GM15510 (cell line): ENCODE measurements around the gene USP36.

Experiments used
- POLR2A ChIP-seq: IDR thresholded peaks from 3 replicates; pipeline ENCODE4 v1.6.1; 2011; ENCODE audit warnings: borderline replicate concordance; ENCODE audit not compliant: insufficient read length; ENCODE audit errors: extremely low read depth

USP36 gene

DNA sequence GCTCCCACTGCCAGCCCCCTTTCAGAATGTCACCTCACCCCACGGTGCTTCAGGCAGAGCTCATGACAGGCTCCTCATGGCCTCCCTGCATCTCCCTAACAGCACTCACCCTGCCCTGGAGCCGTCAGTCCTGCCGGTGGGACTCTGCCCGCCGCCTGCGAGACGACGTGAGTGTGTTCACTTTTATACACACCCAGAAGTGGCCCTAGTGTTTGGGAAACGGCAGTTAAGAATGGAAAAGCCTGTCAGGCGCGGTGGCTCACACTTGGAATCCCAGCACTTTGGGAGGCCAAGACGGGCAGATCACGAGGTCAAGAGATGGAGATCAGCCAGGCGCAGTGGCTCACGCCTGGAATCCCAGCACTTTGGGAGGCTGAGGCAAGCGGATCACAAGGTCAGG lies 46.2 kb downstream of the USP36 start:
- no peak for TF ChIP-seq POLR2A

- TF ChIP-seq POLR2A = no peak
These were observed 46.6 kb downstream of the USP36 start for GRCh38 chr17:78793968-78794367.

DNA sequence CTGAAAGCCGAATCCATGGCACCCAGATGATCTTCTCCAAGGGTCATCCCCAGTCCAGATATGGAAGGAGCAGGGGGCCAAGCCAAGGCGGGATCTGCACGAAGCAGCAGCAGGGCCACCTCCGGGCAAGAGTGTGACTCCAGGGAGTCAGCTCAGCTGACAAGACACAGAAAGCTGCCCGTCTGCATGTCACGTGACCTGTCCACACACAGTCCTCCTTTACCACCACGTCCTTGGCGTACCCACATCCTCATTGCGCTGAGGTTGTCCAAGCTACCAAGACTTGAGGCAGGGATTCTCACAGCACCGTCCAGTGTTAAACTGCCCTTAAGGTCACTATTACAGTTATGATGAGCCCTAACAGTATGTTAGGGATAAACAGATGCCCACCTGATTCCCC lies 47.2 kb downstream of the USP36 start:
- TF ChIP-seq POLR2A = no peak

DNA sequence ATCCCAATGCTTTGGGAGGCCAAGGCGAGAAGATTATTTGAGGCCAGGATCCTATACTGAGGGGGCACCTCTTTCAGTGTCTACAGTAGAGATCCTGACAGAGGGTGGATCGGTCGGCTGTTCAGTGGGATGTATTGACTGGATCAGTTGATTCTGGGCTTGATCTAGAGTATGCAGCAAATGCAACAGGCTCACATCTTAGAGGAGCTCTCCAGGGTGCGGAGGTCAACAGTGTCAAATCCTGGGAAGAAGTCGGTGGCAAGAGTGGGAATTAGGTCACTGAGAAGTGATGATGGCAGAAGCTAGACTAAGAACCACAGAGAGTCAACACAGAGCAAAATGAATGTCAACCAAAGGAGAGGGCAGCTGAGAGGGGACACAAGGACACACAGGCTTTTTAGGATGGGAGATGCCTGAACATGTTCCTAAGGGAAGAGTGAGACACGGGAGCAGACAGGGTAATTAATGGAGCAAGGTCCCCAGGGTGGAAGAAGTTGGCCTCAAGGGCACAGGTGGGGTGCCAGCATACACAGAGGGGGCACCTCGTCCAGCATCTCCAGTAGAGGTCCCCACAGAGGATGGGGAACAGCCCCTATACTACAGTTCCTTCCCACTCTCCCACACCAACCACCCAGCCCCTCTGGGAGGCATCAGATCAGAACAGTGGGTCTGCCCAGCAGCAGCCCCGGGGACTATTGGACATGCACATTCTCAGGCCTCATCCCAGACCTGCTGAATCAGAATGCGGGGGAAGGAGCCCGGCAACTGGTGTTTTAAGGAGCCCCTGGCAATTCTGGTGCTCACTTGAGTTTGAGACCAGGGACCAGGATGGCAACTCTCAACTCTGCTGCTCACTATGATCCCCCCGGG lies 48.5 kb downstream of the USP36 start:
- no peak for TF ChIP-seq POLR2A

DNA sequence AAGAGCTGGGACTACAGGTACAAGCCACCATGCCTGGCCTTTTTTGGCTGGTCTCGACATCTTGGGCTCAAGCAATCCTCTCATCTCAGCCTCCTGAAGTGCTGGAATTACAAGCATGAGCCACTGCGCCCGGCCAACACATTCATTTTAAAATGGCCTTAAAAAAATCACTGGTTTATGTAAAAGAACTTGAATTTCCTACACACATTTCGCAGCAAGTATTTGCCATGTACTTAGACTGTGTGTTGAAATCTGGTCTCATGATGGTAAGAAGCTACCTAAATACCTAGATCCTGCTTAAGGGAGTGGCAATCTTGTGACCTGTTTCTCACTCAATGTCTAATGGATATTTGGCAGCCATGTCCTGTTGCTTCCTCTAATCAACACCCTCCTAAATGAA lies 50.1 kb downstream of the USP36 start:
- no peak for TF ChIP-seq POLR2A

DNA sequence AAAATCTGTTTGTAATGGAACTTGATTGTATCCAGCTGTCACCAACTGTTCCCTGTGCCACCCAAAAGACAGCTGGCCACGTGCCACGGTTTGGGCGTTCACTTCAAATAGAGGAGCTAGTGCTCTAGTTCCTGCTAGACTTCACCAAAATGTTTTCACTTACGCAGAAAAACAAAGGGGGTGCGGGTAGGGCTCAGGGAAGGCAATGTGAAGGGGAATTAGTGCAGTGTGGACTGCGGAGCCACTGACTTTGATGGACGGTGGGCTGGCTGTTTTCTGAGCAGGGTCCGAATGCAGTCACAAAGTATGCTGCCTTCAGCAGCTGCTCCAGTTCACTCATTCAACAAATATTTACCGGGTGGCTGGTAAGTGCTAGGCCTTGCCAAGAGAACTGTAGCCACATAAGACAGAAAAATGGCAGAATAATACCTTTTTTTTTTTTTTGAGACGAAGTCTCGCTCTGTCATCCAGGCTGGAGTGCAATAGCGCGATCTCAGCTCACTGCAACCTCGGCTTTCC lies 50.9 kb downstream of the USP36 start:
- no peak for TF ChIP-seq POLR2A

DNA sequence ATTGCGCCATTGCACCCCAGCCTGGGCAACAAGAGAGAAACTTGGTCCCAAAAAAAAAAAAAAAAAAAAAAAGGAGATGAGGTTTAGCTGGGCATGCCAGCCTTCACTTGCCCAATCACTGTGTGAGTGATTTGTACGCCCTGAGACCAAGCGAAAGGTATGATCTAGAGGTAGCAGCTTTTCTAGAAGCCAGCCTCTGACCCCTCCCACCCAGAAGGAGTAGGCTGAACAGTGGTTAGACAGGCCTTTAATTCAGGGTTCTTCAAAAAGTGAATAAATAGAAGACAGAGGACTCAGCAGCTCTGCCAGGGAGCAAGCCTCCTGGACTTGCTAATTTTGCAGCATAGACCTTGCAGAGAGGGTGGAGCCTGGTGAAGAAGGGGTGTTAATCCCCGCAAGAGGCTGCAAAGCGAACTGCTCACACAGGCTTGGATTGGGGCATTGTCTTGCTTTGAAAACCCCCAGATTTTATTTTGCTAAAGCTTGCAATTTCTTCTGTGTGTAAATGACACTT lies 51.4 kb downstream of the USP36 start:
- no peak for TF ChIP-seq POLR2A

DNA sequence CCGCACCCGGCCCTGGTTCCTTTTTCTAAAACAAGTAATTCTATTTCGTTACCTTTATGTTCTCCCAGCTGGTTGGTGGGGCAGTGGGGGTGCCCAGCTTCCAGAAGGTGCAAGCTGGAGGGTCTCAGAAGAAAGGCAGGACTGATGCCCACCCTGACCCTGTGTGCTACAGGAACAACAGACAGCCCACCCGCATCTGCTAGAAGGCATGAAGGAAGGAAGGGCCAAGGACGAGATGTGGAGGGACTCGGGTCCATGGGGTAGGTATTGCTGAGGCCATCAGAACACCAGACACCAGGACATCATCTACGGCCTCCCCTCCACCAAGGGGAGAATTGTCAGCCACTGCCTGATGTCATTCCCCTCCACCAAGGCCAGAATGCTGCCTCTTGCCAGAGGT lies 52.2 kb downstream of the USP36 start:
- TF ChIP-seq POLR2A = no peak

GRCh38 chr17:78787444-78787843 lies 53.2 kb downstream of the USP36 start:
- TF ChIP-seq POLR2A = no peak

GRCh38 chr17:78785663-78786057 lies 55.0 kb downstream of the USP36 start:
- no peak for TF ChIP-seq POLR2A

GRCh38 chr17:78785011-78785662 lies 55.5 kb downstream of the USP36 start:
- TF ChIP-seq POLR2A = no peak

- TF ChIP-seq POLR2A = no peak
These were observed 56.3 kb downstream of the USP36 start for GRCh38 chr17:78784352-78784751.

DNA sequence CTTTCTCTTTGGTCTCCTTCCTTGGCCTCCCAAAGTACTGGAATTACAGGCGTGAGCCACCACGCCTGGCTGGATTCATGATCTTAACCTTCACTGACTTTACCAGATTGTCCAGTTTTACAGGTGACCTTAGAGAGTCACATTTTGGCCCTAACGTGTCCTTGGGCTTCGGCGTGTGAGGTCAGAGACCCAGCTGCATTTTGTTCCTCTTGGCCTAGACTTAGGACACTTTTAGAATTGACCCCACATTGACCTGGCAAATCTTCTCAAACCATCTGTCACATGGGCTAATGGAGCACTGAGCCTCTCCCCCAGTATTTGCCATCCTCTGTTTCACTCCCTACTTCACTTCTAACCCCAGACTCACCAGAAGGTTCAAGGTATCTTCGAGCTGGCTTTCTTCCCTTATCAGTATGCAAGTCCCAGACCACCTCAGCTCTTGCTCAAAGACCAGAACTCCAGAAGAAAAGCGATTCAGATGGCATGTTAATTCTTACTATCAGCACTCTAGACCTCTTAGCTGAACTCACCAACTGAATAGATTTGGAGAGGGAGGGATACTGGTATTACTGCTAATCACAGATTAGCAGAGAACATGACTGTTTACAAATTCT lies 56.8 kb downstream of the USP36 start:
- no peak for TF ChIP-seq POLR2A

DNA sequence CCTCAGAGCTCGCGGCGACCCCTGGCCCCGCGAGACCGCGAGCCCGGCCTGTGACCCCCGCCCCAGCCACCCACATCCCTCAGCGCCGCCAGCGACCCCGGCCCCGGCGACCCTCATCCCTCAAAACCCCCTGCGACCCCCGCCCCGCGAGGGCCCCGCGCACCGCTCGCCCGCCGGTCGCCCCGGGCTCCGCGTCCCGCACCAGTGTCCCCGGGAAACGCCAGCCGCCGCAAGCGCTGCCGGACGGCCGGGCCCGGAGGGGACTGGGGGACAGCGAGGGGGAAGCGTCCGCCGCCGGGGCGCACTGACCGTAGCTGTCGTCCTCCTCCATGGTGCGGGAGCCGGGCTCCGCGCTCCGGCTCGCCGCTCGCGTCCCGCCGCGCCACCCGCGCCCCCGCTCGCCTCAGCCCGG lies 58.7 kb downstream of the USP36 start, which contains the start of gene CYTH1:
TSS of gene CYTH1 (minus strand) at position 381 of the 412 bp plus-strand sequence. CDS start at position 331, 50 bp downstream.
- TF ChIP-seq POLR2A = no peak
